Neural progenitor cell (in vitro differentiated cells): ENCODE results near the gene CCDC71L. TPM values are rescaled to one million over a fixed set of nuclear protein-coding genes. Genes with fewer than 3 reads are reported as not detected.

Experiments used
- DNase-seq: peaks from one replicate; pipeline ENCODE4 v3.0.0-alpha.2; 2016; ENCODE audit warnings: low spot score
- H2AFZ ChIP-seq: fragments of 200-600 bp; sonication (generic); replicated peaks from 2 replicates; pipeline ENCODE4 v1.6.1; 2016; ENCODE audit warnings: antibody characterized with exemption
- H3F3A ChIP-seq: fragments of 200-600 bp; sonication (generic); 2 replicates; pipeline ENCODE4 v1.6.1; 2016; ENCODE audit warnings: antibody characterized with exemption, low read depth
- H3K27ac ChIP-seq: fragments of 200-600 bp; sonication (generic); 2 replicates; pipeline ENCODE4 v1.5.1; 2016; ENCODE audit warnings: mild to moderate bottlenecking
- H3K27me3 ChIP-seq: fragments of 200-600 bp; sonication (generic); 2 replicates; pipeline ENCODE4 v1.6.1; 2016; ENCODE audit warnings: mild to moderate bottlenecking, moderate library complexity
- H3K36me3 ChIP-seq: fragments of 200-600 bp; sonication (generic); 2 replicates; pipeline ENCODE4 v1.5.1; 2016
- H3K4me1 ChIP-seq: fragments of 200-600 bp; sonication (generic); 2 replicates; pipeline ENCODE4 v1.6.1; 2016; ENCODE audit warnings: mixed run types
- H3K4me2 ChIP-seq: fragments of 200-600 bp; sonication (generic); 2 replicates; pipeline ENCODE4 v1.6.1; 2016
- H3K4me3 ChIP-seq: fragments of 200-600 bp; sonication (generic); 2 replicates; pipeline ENCODE4 v1.5.1; 2016
- H3K79me2 ChIP-seq: fragments of 200-600 bp; sonication (generic); 2 replicates; pipeline ENCODE4 v1.6.1; 2016; ENCODE audit warnings: low read depth
- H3K9ac ChIP-seq: fragments of 200-600 bp; sonication (generic); 2 replicates; pipeline ENCODE4 v1.6.1; 2016
- H3K9me3 ChIP-seq: fragments of 200-600 bp; sonication (generic); 2 replicates; pipeline ENCODE4 v1.5.1; 2016; ENCODE audit warnings: low read depth
- H4K20me1 ChIP-seq: fragments of 200-600 bp; sonication (generic); 2 replicates; pipeline ENCODE4 v1.6.1; 2016; ENCODE audit warnings: low read depth
- H3K27ac Mint-ChIP-seq: 3 replicates; pipeline ENCODE4 v1.8.0; 2021; ENCODE audit warnings: mixed read lengths
- H3K27me3 Mint-ChIP-seq: 2 replicates; pipeline ENCODE4 v1.8.0; 2022; ENCODE audit warnings: low read depth, mild to moderate bottlenecking, inconsistent platforms, moderate library complexity, mixed read lengths; ENCODE audit not compliant: insufficient read depth
- H3K36me3 Mint-ChIP-seq: 3 replicates; pipeline ENCODE4 v1.8.0; 2021; ENCODE audit warnings: mixed read lengths
- H3K4me1 Mint-ChIP-seq: 3 replicates; pipeline ENCODE4 v1.8.0; 2021; ENCODE audit warnings: mixed read lengths
- H3K4me3 Mint-ChIP-seq: 3 replicates; pipeline ENCODE4 v1.8.0; 2021; ENCODE audit warnings: mild to moderate bottlenecking, moderate library complexity, mixed read lengths
- H3K9me3 Mint-ChIP-seq: 3 replicates; pipeline ENCODE4 v1.8.0; 2020; ENCODE audit warnings: mixed read lengths
- CTCF ChIP-seq: fragments of 200-600 bp; sonication (generic); IDR thresholded peaks from 2 replicates; pipeline ENCODE4 v1.5.1; 2017; ENCODE audit warnings: antibody characterized with exemption, mild to moderate bottlenecking
- EZH2 ChIP-seq: fragments of 200-600 bp; sonication (generic); IDR thresholded peaks from 2 replicates; pipeline ENCODE4 v1.6.1; 2017; ENCODE audit warnings: antibody characterized with exemption, mild to moderate bottlenecking, moderate library complexity
- EZH2phosphoT487 ChIP-seq: fragments of 200-600 bp; sonication (generic); IDR thresholded peaks from 2 replicates; pipeline ENCODE4 v1.6.1; 2017; ENCODE audit warnings: antibody characterized with exemption
- total RNA-seq: library from RNA; depleted of rRNA; stranded (reverse); fragments of >200 nt; gene quantifications from 2 replicates; pipeline ENCODE4 v1.2.3, GENCODE V29; 2015; ENCODE audit warnings: low replicate concordance

The CCDC71L gene
- total RNA-seq, 1 donor from 2014 or later: 23.8 TPM

- no peaks in the 10 kb centered on the region for H3K4me1 ChIP-seq
- no peaks in the 10 kb centered on the region for H3F3A ChIP-seq
- no peak for DNase-seq
- H2AFZ ChIP-seq: no peak overlapping the region
- Mint-ChIP-seq H3K9me3 (no peaks in the 10 kb centered on the region), H3K36me3 (no peaks in the 10 kb centered on the region), H3K27me3 (peaks cover 2% of the 10 kb centered on the region), H3K27ac (no peak overlapping the region), H3K4me3 (no peak overlapping the region), H3K4me1 (no peaks in the 10 kb centered on the region)
- no peak overlapping the region for H3K4me2 ChIP-seq
- no peaks in the 10 kb centered on the region for H3K9me3 ChIP-seq
- TF ChIP-seq EZH2 (no peak), EZH2phosphoT487 (no peak), CTCF (no peak)
- no peaks in the 10 kb centered on the region for H3K79me2 ChIP-seq
- H3K36me3 ChIP-seq: no peaks in the 10 kb centered on the region
- no peak overlapping the region for H3K27ac ChIP-seq
- no peak overlapping the region for H3K4me3 ChIP-seq
- H3K27me3 ChIP-seq: no peaks in the 10 kb centered on the region
- no peak overlapping the region for H3K9ac ChIP-seq
- no peaks in the 10 kb centered on the region for H4K20me1 ChIP-seq
Measured at GRCh38 chr7:106622654-106623314, 38.2 kb downstream of the CCDC71L start.

- H3K4me2 ChIP-seq: no peak overlapping the region
- no peaks in the 10 kb centered on the region for H3K79me2 ChIP-seq
- H3K36me3 ChIP-seq: no peaks in the 10 kb centered on the region
- H3K27ac Mint-ChIP-seq: no peak overlapping the region
- H4K20me1 ChIP-seq: no peaks in the 10 kb centered on the region
- no peaks in the 10 kb centered on the region for H3K4me1 ChIP-seq
- peaks cover 2% of the 10 kb centered on the region for H3K27me3 Mint-ChIP-seq
- no peaks in the 10 kb centered on the region for H3K9me3 Mint-ChIP-seq
- TF ChIP-seq EZH2phosphoT487 (no peak), EZH2 (no peak), CTCF (no peak)
- no peaks in the 10 kb centered on the region for H3K36me3 Mint-ChIP-seq
- no peak overlapping the region for H3K27ac ChIP-seq
- no peak for DNase-seq
- no peak overlapping the region for H3K9ac ChIP-seq
- no peaks in the 10 kb centered on the region for H3K27me3 ChIP-seq
- H3F3A ChIP-seq: no peaks in the 10 kb centered on the region
- H3K4me3 Mint-ChIP-seq: no peak overlapping the region
- H2AFZ ChIP-seq: no peak overlapping the region
- H3K4me3 ChIP-seq: no peak overlapping the region
- H3K9me3 ChIP-seq: no peaks in the 10 kb centered on the region
- no peaks in the 10 kb centered on the region for H3K4me1 Mint-ChIP-seq
Measured at GRCh38 chr7:106621393-106622132, 39.4 kb downstream of the CCDC71L start.

GRCh38 chr7:106620676-106621075 is 40.3 kb downstream of the CCDC71L start:
- no peaks in the 10 kb centered on the region for H4K20me1 ChIP-seq
- Mint-ChIP-seq H3K4me3 (no peak overlapping the region), H3K27ac (no peak overlapping the region), H3K9me3 (no peaks in the 10 kb centered on the region), H3K36me3 (no peaks in the 10 kb centered on the region), H3K4me1 (no peaks in the 10 kb centered on the region), H3K27me3 (peaks cover 2% of the 10 kb centered on the region)
- H3K4me3 ChIP-seq: no peak overlapping the region
- no peaks in the 10 kb centered on the region for H3K27me3 ChIP-seq
- H2AFZ ChIP-seq: no peak overlapping the region
- H3K36me3 ChIP-seq: no peaks in the 10 kb centered on the region
- no peak overlapping the region for H3K27ac ChIP-seq
- H3K9me3 ChIP-seq: no peaks in the 10 kb centered on the region
- no peak overlapping the region for H3K9ac ChIP-seq
- DNase-seq: no peak
- H3K4me1 ChIP-seq: no peaks in the 10 kb centered on the region
- no peak overlapping the region for H3K4me2 ChIP-seq
- TF ChIP-seq CTCF (no peak), EZH2 (no peak), EZH2phosphoT487 (no peak)
- no peaks in the 10 kb centered on the region for H3K79me2 ChIP-seq
- no peaks in the 10 kb centered on the region for H3F3A ChIP-seq
